Natural killer cell (primary cell): Measurements from ENCODE around the gene IPO7. TPM values are rescaled to one million over a fixed set of nuclear protein-coding genes. Genes with fewer than 3 reads are reported as not detected.
A peak's percentile ranks its signal among the peaks of the same experiment; 100 is the strongest.

Source experiments
- ATAC-seq, 3 donors: fragments of 150-1000 bp in 2 of 3; fragments of 200-7000 bp in 1 of 3; cut with Tn5 transposase; 1 replicate in 1 of 3; 2 replicates in 2 of 3; pipeline ENCODE4 v1.10.0; 2021; ENCODE audit warnings: mild to moderate bottlenecking in 2 of 3, moderate library complexity in 2 of 3
- DNase-seq, 2 donors: peaks; one replicate each; pipeline versions ENCODE4 v3.0.0 to v3.0.0-alpha.2; 2013 to 2021; ENCODE audit warnings: mixed read lengths in 1 of 2
- H3K27ac ChIP-seq: one replicate; pipeline ENCODE4 v1.5.1; 2013; ENCODE audit warnings: mild to moderate bottlenecking, low read length
- H3K27me3 ChIP-seq: one replicate; pipeline ENCODE4 v1.6.1; 2013; ENCODE audit warnings: low read length; ENCODE audit not compliant: control insufficient read depth, insufficient read depth
- H3K36me3 ChIP-seq: one replicate; pipeline ENCODE4 v1.6.1; 2013; ENCODE audit warnings: low read length; ENCODE audit not compliant: control insufficient read depth, insufficient read depth
- H3K4me1 ChIP-seq: one replicate; pipeline ENCODE4 v1.6.1; 2013; ENCODE audit warnings: low read length; ENCODE audit not compliant: control insufficient read depth, insufficient read depth
- H3K4me3 ChIP-seq: one replicate; pipeline ENCODE4 v1.5.1; 2013; ENCODE audit warnings: low read length
- H3K9me3 ChIP-seq: one replicate; pipeline ENCODE4 v1.6.1; 2013; ENCODE audit warnings: low read length; ENCODE audit not compliant: control insufficient read depth, insufficient read depth
- H3K27ac Mint-ChIP-seq, 2 donors: one replicate each; pipeline ENCODE4 v1.8.0; 2022; ENCODE audit warnings: mild to moderate bottlenecking in 2 of 2, mixed read lengths in 2 of 2, moderate library complexity in 1 of 2
- H3K27me3 Mint-ChIP-seq, 2 donors: one replicate each; pipeline ENCODE4 v1.8.0; 2022; ENCODE audit warnings: low read depth in 2 of 2, mixed read lengths in 2 of 2
- H3K36me3 Mint-ChIP-seq: one replicate; pipeline ENCODE4 v1.8.0; 2022; ENCODE audit warnings: mixed read lengths
- H3K4me1 Mint-ChIP-seq, 2 donors: one replicate each; pipeline ENCODE4 v1.8.0; 2022; ENCODE audit warnings: mixed read lengths in 2 of 2
- H3K4me3 Mint-ChIP-seq: one replicate; pipeline ENCODE4 v1.8.0; 2022; ENCODE audit warnings: mild to moderate bottlenecking, moderate library complexity, mixed read lengths
- H3K9me3 Mint-ChIP-seq, 2 donors: one replicate each; pipeline ENCODE4 v1.8.0; 2022; ENCODE audit warnings: mixed read lengths in 2 of 2
- WGBS: methylation state at CpG from one replicate; pipeline ENCODE4 v1.1.7; 2013; ENCODE audit warnings: missing lambda C conversion rate; ENCODE audit not compliant: insufficient coverage; 5-methylcytosine and 5-hydroxymethylcytosine counted together
- intact Hi-C: fragments of 100-400 bp; cut with micrococcal nuclease; formaldehyde crosslinking; loops from one replicate; pipeline ENCODE4 v1.14.2; 2022
- total RNA-seq, 4 donors: library from RNA; stranded (reverse); fragments of 120-200 nt in 1 of 4; gene quantifications; one replicate each; pipeline versions ENCODE4 v1.2.3 to v1.2.4, GENCODE V29; 2013 to 2022
- TF ChIP-seq, protein P1 (sequence below): fragments of 200-600 bp; IDR thresholded peaks from one replicate; pipeline ENCODE4 v1.8.0; 2022; ENCODE audit warnings: antibody characterized with exemption

IPO7 gene
- total RNA-seq, 3 donors from 2014 or later (not counting 1 experiment from before 2014, with no cell fraction given): 47.2 to 62.3 (median 58.0) TPM

DNA sequence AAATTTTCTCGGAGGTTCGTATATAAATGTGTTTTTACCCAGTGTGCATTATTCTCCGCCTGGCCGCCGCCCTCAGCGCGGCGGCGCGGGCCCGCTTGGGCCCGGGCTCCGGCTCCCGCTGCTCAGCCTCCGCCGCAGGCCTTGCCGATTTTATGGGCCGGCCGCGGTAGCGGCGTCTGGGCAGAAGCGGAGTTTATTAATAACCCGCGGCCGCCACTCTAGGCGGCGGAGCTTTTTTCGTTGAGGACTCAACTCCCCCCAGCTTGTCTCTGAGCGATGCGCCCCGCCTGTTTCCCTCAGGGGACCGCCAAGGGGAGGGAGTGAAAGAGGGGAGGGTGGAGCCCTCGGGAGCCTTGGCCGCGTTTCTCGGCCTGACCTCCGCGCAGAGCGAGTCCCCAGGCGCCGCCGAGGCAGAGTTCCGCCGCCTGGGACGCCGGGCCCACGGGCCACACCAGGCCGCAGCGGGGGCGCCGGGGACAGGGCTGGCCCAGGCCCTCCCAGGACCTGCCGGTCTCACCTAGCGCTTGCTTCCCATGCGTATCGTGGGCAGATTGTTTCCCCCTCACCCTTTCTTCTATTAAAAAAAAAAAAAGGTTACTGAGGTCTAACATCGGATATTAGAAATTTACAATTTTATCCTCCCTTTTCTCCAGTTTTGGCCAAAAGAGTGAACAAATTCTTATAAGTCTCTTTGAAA, 76.8 kb downstream of the IPO7 start:
- TF ChIP-seq, protein P1, sequence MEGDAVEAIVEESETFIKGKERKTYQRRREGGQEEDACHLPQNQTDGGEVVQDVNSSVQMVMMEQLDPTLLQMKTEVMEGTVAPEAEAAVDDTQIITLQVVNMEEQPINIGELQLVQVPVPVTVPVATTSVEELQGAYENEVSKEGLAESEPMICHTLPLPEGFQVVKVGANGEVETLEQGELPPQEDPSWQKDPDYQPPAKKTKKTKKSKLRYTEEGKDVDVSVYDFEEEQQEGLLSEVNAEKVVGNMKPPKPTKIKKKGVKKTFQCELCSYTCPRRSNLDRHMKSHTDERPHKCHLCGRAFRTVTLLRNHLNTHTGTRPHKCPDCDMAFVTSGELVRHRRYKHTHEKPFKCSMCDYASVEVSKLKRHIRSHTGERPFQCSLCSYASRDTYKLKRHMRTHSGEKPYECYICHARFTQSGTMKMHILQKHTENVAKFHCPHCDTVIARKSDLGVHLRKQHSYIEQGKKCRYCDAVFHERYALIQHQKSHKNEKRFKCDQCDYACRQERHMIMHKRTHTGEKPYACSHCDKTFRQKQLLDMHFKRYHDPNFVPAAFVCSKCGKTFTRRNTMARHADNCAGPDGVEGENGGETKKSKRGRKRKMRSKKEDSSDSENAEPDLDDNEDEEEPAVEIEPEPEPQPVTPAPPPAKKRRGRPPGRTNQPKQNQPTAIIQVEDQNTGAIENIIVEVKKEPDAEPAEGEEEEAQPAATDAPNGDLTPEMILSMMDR: no peak
- DNase-seq: peak; percentile 77 to 89
- Histone ChIP-seq H3K9me3 (no peaks in the 10 kb centered on the region), H3K27ac (peak overlapping the region; percentile 98), H3K4me1 (peaks cover 14% of the 10 kb centered on the region), H3K27me3 (no peaks in the 10 kb centered on the region), H3K36me3 (no peaks in the 10 kb centered on the region), H3K4me3 (peak overlapping the region; percentile 75)
- Mint-ChIP-seq H3K4me3 (peak overlapping the region; percentile 99), H3K27me3 (no peaks in the 10 kb centered on the region), H3K9me3 (no peaks in the 10 kb centered on the region), H3K4me1 (peaks cover 35 to 37% of the 10 kb centered on the region in 2 donors), H3K36me3 (no peaks in the 10 kb centered on the region), H3K27ac (peak overlapping the region; percentile 98 to 99)
- intact Hi-C loops: loop anchor here (5.0 kb wide), 2 partner anchors 46 to 151 kb away; no protein-coding TSS in a partner anchor
- 0% methylated on average over 56 of the region's 57 CpGs for WGBS
- peak; percentile 43 to 66 (median 56) for ATAC-seq

DNA sequence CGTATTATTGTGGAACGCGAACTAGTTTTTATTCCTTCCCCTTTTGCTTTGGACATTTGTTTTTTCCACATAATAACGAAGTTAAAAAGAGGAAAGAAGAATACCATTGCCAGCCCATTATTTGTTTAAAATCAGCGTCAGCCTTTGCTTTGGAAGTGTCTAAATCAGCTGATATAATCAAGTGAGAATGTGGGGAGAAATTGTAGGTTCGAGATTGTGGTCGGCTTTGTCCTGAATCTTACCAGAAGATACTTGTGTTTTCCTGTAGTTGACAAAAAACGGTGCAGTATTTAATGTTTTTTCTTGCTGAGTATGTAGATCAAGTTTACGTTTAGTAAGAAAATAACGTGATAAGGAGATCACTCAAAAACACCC, 77.3 kb downstream of the IPO7 start:
- TF ChIP-seq, protein P1: no peak
- Histone ChIP-seq H3K36me3 (no peaks in the 10 kb centered on the region), H3K4me3 (peak overlapping the region; percentile 75), H3K27ac (peak overlapping the region; percentile 98), H3K9me3 (no peaks in the 10 kb centered on the region), H3K4me1 (peaks cover 14% of the 10 kb centered on the region), H3K27me3 (no peaks in the 10 kb centered on the region)
- H3K36me3 Mint-ChIP-seq: no peaks in the 10 kb centered on the region
- peak overlapping the region; percentile 98 to 99 for H3K27ac Mint-ChIP-seq
- 0% methylated on average over 7 of the region's 10 CpGs for WGBS
- no peaks in the 10 kb centered on the region for H3K27me3 Mint-ChIP-seq
- intact Hi-C loops: loop anchor here (5.0 kb wide), 2 partner anchors 46 to 151 kb away; no protein-coding TSS in a partner anchor
- H3K4me3 Mint-ChIP-seq: peak overlapping the region; percentile 99
- peak in 1 of 2 donors; percentile 54 for DNase-seq
- ATAC-seq: no peak
- H3K4me1 Mint-ChIP-seq: peaks cover 35 to 37% of the 10 kb centered on the region in 2 donors
- no peaks in the 10 kb centered on the region for H3K9me3 Mint-ChIP-seq

DNA sequence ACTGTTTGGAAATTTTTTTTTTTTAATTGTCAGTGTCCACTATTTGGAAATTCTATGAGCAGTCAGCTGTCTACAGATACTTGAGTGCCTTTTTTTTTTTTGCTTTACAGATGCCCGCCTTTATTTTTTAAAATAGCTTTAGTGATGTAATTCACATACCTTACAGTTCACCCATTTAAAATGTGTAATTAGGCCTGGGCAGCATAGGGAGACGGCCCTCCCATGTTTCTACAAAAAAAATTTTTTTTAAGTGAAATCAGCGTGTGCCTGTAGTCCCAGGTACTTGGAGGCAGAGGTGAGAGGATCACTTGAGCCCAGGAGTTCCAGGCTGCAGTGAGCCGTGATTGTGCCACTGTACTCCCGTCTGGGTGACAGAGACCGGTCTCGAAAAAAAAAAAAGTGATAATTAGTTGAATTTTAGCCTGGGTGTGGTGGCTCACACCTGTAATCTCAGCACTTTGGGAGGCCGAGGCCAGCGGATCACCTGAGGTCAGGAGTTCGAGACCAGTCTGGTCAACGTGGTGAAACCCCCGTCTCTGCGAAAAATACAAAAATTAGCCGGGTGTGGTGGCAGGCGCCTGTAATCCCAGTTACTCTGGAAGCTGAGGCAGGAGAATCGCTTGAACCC, 77.8 kb downstream of the IPO7 start:
- Mint-ChIP-seq H3K27me3 (no peaks in the 10 kb centered on the region), H3K4me3 (peak overlapping the region; percentile 99), H3K27ac (peak overlapping the region; percentile 98 to 99), H3K4me1 (peaks cover 35 to 37% of the 10 kb centered on the region in 2 donors), H3K9me3 (no peaks in the 10 kb centered on the region), H3K36me3 (no peaks in the 10 kb centered on the region)
- Histone ChIP-seq H3K36me3 (no peaks in the 10 kb centered on the region), H3K9me3 (no peaks in the 10 kb centered on the region), H3K4me3 (peak overlapping the region; percentile 75), H3K27me3 (no peaks in the 10 kb centered on the region), H3K27ac (peak overlapping the region; percentile 98), H3K4me1 (peaks cover 14% of the 10 kb centered on the region)
- no peak for DNase-seq
- 71% methylated on average over 15 of the region's 16 CpGs for WGBS
- no peak for ATAC-seq
- intact Hi-C loops: loop anchor here (5.0 kb wide), 2 partner anchors 45 to 150 kb away; no protein-coding TSS in a partner anchor
- TF ChIP-seq, protein P1: no peak
